ENCODE results near the gene PLD1.

The PLD1 gene

DNA sequence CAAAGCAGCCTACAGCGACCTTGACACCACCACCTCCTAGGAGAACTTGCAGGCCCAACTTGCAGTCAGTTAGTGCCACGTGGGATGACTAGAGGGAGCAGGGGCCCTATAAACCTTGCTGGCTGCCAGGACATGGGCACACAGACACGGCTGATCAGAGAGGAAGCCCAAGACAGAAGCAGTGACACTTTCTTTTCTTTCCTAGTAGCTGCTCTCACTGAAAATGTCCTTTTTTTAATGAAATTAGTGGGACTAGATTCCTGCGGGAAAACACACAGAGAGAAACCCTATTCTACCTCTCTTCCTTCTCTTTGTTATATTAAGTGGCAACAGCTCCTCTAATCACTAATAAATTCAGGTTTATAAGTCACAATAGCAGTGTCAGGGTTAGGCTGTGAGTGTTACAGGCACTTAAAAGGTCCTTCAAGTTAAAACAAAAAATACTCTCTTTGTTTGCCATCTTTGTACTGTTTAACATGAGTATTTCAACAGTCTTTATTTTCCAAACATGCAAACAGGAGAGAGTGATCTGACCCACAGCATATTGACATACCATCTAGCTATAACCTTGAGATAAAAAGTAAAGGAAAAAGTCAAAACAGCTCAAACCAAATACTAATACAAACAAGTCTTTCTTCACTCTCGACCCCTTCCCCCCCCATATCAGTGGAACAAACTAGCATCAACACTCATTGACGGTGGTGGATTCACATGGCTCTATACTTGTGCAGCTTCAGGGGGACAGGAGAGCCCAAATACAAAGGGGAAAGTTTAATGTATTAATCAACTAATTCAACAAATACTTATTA is 30.7 kb upstream of the PLD1 start:
- Histone ChIP-seq H3K9me3 (ENCODE audit: control insufficient read depth, insufficient read depth, low read depth, low read length) (no peaks in the 10 kb centered on the region), H3K36me3 (ENCODE audit: control insufficient read depth in 2 of 2, insufficient read depth in 1 of 2, low read length in 2 of 2) (no peaks in the 10 kb centered on the region), H3K4me1 (ENCODE audit: control insufficient read depth, insufficient read depth, low read length) (no peaks in the 10 kb centered on the region), H3K4me3 (ENCODE audit: low read depth, low read length) (no peak overlapping the region), H3K27ac (ENCODE audit: extremely low read depth, low read depth, low read length) (no peak overlapping the region)
- ChIA-PET POLR2A (interaction anchor here (0.6 kb wide), 1 partner anchor 19 kb away, joined by 3 read pairs; no protein-coding TSS in a partner anchor), CTCF (interaction anchor here (0.6 to 1.2 kb wide), 4 partner anchors 11 to 815 kb away, joined by 3 read pairs; partner anchors contain the start of gene SLC2A2)
- TF ChIP-seq ZNF555 (tag by site-specific recombination; conservative IDR thresholded peaks at IDR 0.05) (no peak), SP2 (tag by site-specific recombination; IDR thresholded peaks at IDR 0.05) (no peak), ZSCAN23 (tag by site-specific recombination; IDR thresholded peaks at IDR 0.05) (no peak), ZNF785 (tag by site-specific recombination; IDR thresholded peaks at IDR 0.05) (no peak), ZSCAN16 (tag by site-specific recombination; IDR thresholded peaks at IDR 0.05) (no peak), BCL11A (tag by site-specific recombination; IDR thresholded peaks at IDR 0.05; ENCODE audit: low read depth) (no peak)
- TF ChIP-seq, protein P1, sequence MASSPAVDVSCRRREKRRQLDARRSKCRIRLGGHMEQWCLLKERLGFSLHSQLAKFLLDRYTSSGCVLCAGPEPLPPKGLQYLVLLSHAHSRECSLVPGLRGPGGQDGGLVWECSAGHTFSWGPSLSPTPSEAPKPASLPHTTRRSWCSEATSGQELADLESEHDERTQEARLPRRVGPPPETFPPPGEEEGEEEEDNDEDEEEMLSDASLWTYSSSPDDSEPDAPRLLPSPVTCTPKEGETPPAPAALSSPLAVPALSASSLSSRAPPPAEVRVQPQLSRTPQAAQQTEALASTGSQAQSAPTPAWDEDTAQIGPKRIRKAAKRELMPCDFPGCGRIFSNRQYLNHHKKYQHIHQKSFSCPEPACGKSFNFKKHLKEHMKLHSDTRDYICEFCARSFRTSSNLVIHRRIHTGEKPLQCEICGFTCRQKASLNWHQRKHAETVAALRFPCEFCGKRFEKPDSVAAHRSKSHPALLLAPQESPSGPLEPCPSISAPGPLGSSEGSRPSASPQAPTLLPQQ (tag by site-specific recombination; IDR thresholded peaks at IDR 0.05) = no peak

DNA sequence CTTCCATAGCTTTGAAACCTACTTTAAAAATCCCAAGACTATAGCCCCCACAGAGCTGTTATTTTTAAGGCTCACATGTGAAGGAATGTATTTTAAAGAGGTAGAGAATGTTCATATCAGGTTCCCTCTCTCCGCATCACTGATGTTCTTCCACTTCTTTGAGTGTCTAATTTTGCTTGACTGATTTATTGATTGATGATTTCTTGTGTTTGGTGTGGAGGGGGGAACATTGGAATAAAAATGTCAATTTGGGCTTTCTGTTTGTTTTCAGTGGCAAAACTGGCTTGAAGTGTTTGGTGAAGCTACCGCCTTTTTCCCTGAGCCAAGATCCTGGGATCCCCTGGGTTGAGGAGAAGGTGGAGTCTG is 30.1 kb upstream of the PLD1 start:
- ChIA-PET POLR2A (no interaction called here), CTCF (interaction anchor here (0.6 to 1.2 kb wide), 3 partner anchors 11 to 814 kb away, joined by 3 read pairs; partner anchors contain the start of gene SLC2A2)
- Histone ChIP-seq H3K4me1 (ENCODE audit: control insufficient read depth, insufficient read depth, low read length) (no peaks in the 10 kb centered on the region), H3K27ac (ENCODE audit: extremely low read depth, low read depth, low read length) (no peak overlapping the region), H3K9me3 (ENCODE audit: control insufficient read depth, insufficient read depth, low read depth, low read length) (no peaks in the 10 kb centered on the region), H3K36me3 (ENCODE audit: control insufficient read depth in 2 of 2, insufficient read depth in 1 of 2, low read length in 2 of 2) (no peaks in the 10 kb centered on the region), H3K4me3 (ENCODE audit: low read depth, low read length) (no peak overlapping the region)
- TF ChIP-seq ZNF596 (tag by site-specific recombination; IDR thresholded peaks at IDR 0.05) = no peak
- TF ChIP-seq, protein P2, sequence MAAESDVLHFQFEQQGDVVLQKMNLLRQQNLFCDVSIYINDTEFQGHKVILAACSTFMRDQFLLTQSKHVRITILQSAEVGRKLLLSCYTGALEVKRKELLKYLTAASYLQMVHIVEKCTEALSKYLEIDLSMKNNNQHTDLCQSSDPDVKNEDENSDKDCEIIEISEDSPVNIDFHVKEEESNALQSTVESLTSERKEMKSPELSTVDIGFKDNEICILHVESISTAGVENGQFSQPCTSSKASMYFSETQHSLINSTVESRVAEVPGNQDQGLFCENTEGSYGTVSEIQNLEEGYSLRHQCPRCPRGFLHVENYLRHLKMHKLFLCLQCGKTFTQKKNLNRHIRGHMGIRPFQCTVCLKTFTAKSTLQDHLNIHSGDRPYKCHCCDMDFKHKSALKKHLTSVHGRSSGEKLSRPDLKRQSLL (tag by site-specific recombination; IDR thresholded peaks at IDR 0.05) = no peak
- no peak for TF ChIP-seq ZFP37 (tag by site-specific recombination; IDR thresholded peaks at IDR 0.05)
- TF ChIP-seq ZFP41 (tag by site-specific recombination; IDR thresholded peaks at IDR 0.05; ENCODE audit: borderline replicate concordance) = no peak
- no peak for TF ChIP-seq ZNF561 (tag by site-specific recombination; IDR thresholded peaks at IDR 0.05; ENCODE audit: borderline replicate concordance)
- TF ChIP-seq ZNF558 (tag by site-specific recombination; IDR thresholded peaks at IDR 0.05) = no peak
- TF ChIP-seq, protein P3, sequence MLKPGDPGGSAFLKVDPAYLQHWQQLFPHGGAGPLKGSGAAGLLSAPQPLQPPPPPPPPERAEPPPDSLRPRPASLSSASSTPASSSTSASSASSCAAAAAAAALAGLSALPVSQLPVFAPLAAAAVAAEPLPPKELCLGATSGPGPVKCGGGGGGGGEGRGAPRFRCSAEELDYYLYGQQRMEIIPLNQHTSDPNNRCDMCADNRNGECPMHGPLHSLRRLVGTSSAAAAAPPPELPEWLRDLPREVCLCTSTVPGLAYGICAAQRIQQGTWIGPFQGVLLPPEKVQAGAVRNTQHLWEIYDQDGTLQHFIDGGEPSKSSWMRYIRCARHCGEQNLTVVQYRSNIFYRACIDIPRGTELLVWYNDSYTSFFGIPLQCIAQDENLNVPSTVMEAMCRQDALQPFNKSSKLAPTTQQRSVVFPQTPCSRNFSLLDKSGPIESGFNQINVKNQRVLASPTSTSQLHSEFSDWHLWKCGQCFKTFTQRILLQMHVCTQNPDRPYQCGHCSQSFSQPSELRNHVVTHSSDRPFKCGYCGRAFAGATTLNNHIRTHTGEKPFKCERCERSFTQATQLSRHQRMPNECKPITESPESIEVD (tag by site-specific recombination; IDR thresholded peaks at IDR 0.05) = no peak
- TF ChIP-seq ZNF394 (tag by site-specific recombination; IDR thresholded peaks at IDR 0.05; ENCODE audit: borderline replicate concordance) = no peak
- TF ChIP-seq, protein P4, sequence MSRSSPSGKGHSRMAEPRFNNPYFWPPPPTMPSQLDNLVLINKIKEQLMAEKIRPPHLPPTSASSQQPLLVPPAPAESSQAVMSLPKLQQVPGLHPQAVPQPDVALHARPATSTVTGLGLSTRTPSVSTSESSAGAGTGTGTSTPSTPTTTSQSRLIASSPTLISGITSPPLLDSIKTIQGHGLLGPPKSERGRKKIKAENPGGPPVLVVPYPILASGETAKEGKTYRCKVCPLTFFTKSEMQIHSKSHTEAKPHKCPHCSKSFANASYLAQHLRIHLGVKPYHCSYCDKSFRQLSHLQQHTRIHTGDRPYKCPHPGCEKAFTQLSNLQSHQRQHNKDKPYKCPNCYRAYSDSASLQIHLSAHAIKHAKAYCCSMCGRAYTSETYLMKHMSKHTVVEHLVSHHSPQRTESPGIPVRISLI (tag by site-specific recombination; IDR thresholded peaks at IDR 0.05) = no peak
- no peak for TF ChIP-seq SP7 (tag by site-specific recombination; IDR thresholded peaks at IDR 0.05)
- no peak for TF ChIP-seq ZNF621 (tag by site-specific recombination; IDR thresholded peaks at IDR 0.05)
- TF ChIP-seq, protein P5, sequence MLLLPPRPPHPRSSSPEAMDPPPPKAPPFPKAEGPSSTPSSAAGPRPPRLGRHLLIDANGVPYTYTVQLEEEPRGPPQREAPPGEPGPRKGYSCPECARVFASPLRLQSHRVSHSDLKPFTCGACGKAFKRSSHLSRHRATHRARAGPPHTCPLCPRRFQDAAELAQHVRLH (tag by site-specific recombination; IDR thresholded peaks at IDR 0.05) = no peak
- TF ChIP-seq ZEB2 (tag by site-specific recombination; IDR thresholded peaks at IDR 0.05) = no peak
- no peak for TF ChIP-seq ZNF114 (tag by site-specific recombination; IDR thresholded peaks at IDR 0.05)
- TF ChIP-seq, protein P6, sequence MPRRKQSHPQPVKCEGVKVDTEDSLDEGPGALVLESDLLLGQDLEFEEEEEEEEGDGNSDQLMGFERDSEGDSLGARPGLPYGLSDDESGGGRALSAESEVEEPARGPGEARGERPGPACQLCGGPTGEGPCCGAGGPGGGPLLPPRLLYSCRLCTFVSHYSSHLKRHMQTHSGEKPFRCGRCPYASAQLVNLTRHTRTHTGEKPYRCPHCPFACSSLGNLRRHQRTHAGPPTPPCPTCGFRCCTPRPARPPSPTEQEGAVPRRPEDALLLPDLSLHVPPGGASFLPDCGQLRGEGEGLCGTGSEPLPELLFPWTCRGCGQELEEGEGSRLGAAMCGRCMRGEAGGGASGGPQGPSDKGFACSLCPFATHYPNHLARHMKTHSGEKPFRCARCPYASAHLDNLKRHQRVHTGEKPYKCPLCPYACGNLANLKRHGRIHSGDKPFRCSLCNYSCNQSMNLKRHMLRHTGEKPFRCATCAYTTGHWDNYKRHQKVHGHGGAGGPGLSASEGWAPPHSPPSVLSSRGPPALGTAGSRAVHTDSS (tag by site-specific recombination; IDR thresholded peaks at IDR 0.05) = no peak
- no peak for TF ChIP-seq ZNF221 (tag by site-specific recombination; IDR thresholded peaks at IDR 0.05; ENCODE audit: borderline replicate concordance)
- TF ChIP-seq, protein P7, sequence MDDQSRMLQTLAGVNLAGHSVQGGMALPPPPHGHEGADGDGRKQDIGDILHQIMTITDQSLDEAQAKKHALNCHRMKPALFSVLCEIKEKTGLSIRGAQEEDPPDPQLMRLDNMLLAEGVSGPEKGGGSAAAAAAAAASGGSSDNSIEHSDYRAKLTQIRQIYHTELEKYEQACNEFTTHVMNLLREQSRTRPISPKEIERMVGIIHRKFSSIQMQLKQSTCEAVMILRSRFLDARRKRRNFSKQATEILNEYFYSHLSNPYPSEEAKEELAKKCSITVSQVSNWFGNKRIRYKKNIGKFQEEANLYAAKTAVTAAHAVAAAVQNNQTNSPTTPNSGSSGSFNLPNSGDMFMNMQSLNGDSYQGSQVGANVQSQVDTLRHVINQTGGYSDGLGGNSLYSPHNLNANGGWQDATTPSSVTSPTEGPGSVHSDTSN (CRISPR knock-in tag; IDR thresholded peaks at IDR 0.05) = no peak
- TF ChIP-seq KLF1 (tag by site-specific recombination; IDR thresholded peaks at IDR 0.05) = no peak

Data from HEK293 (cell line).